22Rv1 (cell line): ENCODE results near the gene ZNF497.
A peak's percentile ranks its signal among the peaks of the same experiment; 100 is the strongest.
"Not testable (repeated sequence)": the region's sequence is repeated elsewhere in the genome, so short reads cannot be mapped to it uniquely, and the experiment has no call there.

ENCODE experiments used
- H3K27ac ChIP-seq: fragments of 450-650 bp; 2 replicates; pipeline ENCODE4 v1.5.1; 2017
- ZFX ChIP-seq: fragments of 450-650 bp; IDR thresholded peaks from 2 replicates; pipeline ENCODE4 v1.6.1; 2017; ENCODE audit warnings: antibody characterized with exemption, borderline replicate concordance
- TF ChIP-seq, protein P1 (sequence below): fragments of 450-650 bp; IDR thresholded peaks from 2 replicates; pipeline ENCODE4 v1.5.1; 2017; ENCODE audit warnings: mild to moderate bottlenecking

Gene ZNF497

DNA sequence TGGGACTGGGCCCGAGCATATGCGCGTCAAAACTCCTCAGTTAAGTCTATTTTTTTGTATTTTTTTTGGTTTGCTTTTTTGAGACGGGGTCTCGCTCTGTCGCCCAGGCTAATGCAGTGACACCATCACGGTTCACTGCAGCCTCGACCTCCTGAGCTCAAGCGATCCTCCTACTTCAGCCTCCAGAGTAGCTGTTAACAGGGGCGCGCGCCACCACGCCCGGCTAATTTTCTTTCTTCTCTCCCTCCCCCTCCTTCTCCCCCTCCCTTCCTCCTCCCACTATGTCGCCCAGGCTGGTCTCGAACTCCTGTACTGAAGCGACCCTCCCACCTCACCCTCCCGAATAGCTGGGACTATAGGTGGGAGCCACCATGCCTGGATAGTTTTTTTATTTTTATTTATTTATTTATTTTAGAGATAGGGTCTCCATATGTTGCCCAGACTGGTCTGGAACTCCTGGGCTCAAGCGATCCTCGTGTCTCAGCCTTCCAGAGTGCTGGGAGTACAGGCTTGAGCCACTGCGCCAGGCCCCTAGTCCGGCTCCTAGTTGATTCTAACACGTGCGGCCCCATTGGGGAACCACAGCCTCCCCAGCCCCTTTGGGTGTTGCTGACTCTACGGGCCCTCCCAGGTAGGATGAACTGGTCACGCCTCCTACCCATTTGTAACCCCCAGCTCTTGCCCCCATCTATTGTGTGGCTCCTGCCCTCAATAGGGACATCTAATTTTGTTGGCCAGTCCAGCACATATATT lies 19.1 kb upstream of the ZNF497 start:
- TF ChIP-seq, protein P1, sequence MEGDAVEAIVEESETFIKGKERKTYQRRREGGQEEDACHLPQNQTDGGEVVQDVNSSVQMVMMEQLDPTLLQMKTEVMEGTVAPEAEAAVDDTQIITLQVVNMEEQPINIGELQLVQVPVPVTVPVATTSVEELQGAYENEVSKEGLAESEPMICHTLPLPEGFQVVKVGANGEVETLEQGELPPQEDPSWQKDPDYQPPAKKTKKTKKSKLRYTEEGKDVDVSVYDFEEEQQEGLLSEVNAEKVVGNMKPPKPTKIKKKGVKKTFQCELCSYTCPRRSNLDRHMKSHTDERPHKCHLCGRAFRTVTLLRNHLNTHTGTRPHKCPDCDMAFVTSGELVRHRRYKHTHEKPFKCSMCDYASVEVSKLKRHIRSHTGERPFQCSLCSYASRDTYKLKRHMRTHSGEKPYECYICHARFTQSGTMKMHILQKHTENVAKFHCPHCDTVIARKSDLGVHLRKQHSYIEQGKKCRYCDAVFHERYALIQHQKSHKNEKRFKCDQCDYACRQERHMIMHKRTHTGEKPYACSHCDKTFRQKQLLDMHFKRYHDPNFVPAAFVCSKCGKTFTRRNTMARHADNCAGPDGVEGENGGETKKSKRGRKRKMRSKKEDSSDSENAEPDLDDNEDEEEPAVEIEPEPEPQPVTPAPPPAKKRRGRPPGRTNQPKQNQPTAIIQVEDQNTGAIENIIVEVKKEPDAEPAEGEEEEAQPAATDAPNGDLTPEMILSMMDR = no peak
- TF ChIP-seq ZFX = no peak
- peak overlapping the region; percentile 88 for H3K27ac ChIP-seq

DNA sequence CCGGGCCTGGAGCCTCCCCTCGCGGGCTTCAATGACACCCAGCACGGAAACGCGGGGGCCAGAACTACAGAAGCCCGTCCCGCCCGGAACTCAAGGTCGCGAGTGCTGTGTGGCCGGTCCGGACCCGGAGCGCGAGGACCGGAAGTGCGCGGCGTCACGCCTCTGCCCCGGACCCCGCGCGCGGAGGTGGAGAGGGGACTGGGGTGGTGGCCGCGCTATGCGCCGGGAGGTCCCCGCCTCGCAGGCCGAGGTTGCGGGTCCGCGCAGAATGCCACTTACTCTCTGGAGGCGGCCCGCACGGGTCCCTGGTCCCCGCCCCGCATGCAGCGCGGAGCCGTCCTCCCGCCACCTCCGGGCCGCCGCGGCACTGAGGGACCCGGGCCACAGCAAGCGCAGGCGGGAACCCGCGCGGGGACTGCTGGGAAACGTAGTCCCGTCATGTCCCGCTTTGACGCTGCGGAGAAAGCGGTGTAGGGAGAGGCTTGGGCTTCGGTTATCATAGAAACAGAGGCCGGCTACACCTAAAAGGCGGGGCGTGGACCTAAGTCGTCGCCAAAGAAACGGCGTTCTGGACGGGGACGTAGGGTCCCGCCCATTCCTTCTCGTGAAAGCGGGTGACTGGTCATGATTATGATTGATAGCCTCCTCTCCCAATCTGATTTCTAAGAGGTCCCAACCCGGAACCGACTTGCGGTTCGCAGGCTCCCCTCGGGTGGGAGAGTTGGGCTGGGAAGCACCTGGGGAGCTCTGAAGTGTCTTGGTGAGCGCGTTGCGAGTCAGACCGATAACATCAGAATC lies 18.3 kb upstream of the ZNF497 start, which contains the start of gene ZNF837:
ZNF837 (minus strand) TSS at position 369 of the 798 bp plus-strand sequence. CDS start 11,698 bp downstream, outside the sequence.
- TF ChIP-seq, protein P1 = no peak
- peak within 1 kb of the TSS; percentile 88 for H3K27ac ChIP-seq

DNA sequence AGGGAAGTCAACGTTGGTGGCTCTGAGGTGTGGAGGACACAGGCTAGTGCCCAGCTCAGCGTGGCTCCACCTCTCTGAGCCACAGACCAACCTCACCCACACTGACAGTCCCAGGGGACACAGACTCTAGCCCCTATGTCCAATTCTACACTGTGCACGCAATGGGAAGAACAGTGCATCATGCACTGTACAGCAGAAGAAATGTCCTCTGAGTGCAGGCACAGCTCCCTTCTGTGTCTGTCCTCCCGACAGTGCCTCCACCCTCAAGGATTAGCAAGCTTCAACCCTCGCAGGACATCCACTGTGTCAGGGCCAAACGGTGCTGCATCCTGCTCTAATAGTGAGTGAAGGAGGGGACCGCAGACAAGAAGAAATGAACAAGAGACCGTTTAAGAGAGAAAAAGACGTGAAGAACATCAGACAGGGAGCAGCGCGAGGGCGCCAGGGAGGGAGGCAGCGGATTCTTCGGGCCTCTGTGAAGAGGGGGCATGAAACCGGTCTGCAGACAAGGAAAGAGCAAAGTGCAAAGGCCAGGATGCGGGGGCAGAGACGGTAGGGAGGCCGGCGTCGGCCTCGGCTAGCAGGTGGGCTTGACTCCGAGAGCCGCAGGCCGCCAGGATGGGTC lies 17.6 kb upstream of the ZNF497 start:
- peak overlapping the region; percentile 88 for H3K27ac ChIP-seq
- TF ChIP-seq ZFX = no peak
- TF ChIP-seq, protein P1 = no peak

DNA sequence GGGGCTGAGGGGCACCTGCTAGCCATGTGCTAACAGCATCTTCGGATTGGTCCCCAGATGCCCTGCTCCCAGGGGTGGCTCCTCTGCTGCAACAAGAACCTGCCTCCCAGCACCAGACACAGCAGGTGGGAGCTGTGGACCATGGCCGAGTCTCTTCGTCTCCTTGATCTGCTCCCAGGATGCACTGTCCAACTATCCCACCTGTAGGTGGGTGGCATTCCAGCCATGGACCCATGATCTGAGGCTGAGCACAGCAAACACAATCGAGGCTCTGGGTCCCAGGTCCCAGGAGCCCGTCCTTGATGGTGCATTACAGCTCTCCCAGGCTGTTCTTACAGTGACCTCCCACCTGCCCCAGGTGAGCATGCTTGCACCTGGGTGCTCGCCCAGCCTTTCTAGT lies 16.7 kb upstream of the ZNF497 start:
- H3K27ac ChIP-seq = peak overlapping the region; percentile 88; the same call in 1 of the 2 replicates
- TF ChIP-seq, protein P1 = no peak
- TF ChIP-seq ZFX = no peak

DNA sequence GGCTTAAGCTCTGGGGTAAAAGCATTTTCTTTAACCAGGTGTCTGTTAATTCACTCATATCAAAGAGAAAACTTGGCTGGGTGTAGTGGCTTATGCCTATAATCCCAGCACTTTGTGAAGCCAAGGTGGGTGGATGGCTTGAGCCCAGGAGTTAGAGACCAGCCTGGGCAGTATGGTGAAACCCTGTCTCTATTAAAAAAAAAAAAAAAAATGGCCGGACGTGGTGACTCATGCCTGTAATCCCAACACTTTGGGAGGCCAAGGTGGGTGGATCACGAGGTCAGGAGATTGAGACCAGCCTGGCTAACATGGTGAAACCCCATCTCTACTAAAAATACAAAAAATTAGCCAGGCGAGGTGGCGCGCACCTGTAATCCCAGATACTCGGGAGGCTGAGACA lies 14.2 kb upstream of the ZNF497 start:
- H3K27ac ChIP-seq = not testable (repeated sequence)

DNA sequence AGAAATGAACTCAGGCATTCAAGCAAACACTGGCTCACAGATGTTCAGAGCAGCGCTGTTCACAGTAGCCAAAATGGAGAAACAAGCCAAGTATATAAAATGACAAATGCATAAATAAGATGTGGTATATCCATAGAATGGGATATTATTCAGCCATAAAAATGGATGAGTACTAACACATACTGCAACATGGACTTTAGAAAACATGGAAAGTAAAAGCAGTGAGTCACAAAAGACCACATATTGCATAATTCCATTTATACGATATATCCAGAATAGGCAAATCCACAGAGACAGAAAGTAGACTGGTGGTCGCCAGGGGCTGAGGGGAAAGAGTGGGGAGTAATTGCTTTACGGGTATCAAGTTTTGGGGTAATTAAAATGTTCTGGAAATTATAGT lies 11.6 kb upstream of the ZNF497 start:
- TF ChIP-seq, protein P1 = no peak
- no peak for TF ChIP-seq ZFX
- no peak overlapping the region for H3K27ac ChIP-seq

DNA sequence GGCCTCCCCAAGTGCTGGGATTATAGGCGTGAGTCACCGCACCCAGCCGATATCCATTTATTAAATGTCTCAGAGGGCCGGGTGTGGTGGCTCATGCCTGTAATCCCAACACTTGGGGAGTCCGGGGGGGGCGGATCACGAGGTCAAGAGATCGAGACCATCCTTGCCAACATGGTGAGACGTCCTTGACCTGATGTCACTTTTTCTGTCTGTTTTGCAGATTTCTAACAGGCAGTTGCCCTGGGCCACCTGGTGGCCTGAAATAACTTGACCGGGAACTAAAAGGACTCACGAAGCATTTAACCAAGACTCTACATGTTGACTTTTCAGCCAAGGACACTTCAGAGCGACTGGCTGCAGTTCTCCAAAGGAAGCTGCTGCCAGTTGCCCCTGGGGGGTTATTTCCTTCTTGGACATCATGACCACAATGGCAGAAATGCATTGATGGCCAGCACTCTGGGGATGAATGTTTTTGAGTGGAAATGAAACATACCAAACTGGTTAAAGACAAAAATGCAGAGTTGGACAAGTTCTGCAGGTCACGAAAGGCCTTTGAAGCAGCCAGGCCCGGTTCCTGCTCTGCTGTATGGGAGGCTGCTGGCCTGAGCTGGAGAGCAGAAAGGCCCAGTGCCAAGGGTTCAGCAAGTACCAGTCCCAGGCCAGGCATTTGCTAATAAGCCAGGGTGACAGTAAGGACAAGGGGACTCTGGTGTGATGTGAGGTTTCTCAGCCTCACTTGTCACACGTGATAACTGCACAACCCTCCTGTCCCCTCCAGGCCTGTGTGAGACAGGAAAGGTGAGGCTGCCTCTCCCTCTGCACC lies 10.0 kb upstream of the ZNF497 start:
- no peak overlapping the region for H3K27ac ChIP-seq
- TF ChIP-seq, protein P1 = no peak
- no peak for TF ChIP-seq ZFX
